SK-N-SH treated with all-trans-retinoic acid at 6 μM for 48 hours (cell line): ENCODE data around the gene PBX1.

Experiments
- ATAC-seq: fragments of 200-7000 bp; cut with Tn5 transposase; 3 replicates; pipeline ENCODE4 v1.9.1; 2020; ENCODE audit warnings: mild to moderate bottlenecking, moderate library complexity
- BACH2 ChIP-seq: fragments of 250-450 bp; sonication (Bioruptor Pico); IDR thresholded peaks from 2 replicates; pipeline ENCODE4 v1.9.0; 2021; ENCODE audit warnings: mild to moderate bottlenecking, borderline replicate concordance
- CSDC2 ChIP-seq: fragments of 250-450 bp; sonication (Bioruptor Pico); IDR thresholded peaks from 2 replicates; pipeline ENCODE4 v1.5.0; 2020; ENCODE audit warnings: mild to moderate bottlenecking, moderate library complexity
- ESRRG ChIP-seq: fragments of 250-450 bp; sonication (Bioruptor Pico); IDR thresholded peaks from 2 replicates; pipeline ENCODE4 v1.6.1; 2021; ENCODE audit warnings: mild to moderate bottlenecking
- GLIS3 ChIP-seq: fragments of 250-450 bp; sonication (Bioruptor Pico); IDR thresholded peaks from 2 replicates; pipeline ENCODE4 v1.5.0; 2020; ENCODE audit warnings: mild to moderate bottlenecking, moderate library complexity
- ISL1 ChIP-seq: fragments of 250-450 bp; sonication (Bioruptor Pico); IDR thresholded peaks from 2 replicates; pipeline ENCODE4 v2.1.2; 2022; ENCODE audit warnings: mild to moderate bottlenecking, moderate library complexity
- OSR1 ChIP-seq: fragments of 250-450 bp; sonication (Bioruptor Pico); IDR thresholded peaks from 2 replicates; pipeline ENCODE4 v1.8.0; 2022; ENCODE audit warnings: moderate library complexity, mild to moderate bottlenecking, inconsistent platforms
- PPARA ChIP-seq: fragments of 250-450 bp; sonication (Bioruptor Pico); IDR thresholded peaks from 2 replicates; pipeline ENCODE4 v1.5.0; 2020; ENCODE audit warnings: mild to moderate bottlenecking, borderline replicate concordance
- SNAI2 ChIP-seq: fragments of 250-450 bp; sonication (Bioruptor Pico); IDR thresholded peaks from 2 replicates; pipeline ENCODE4 v1.5.0; 2020; ENCODE audit warnings: mild to moderate bottlenecking, moderate library complexity
- TCF4 ChIP-seq: fragments of 250-450 bp; sonication (Bioruptor Pico); IDR thresholded peaks from 2 replicates; pipeline ENCODE4 v1.8.0; 2021; ENCODE audit warnings: mild to moderate bottlenecking, moderate library complexity, borderline replicate concordance
- TOX ChIP-seq: fragments of 250-450 bp; sonication (Bioruptor Pico); IDR thresholded peaks from 2 replicates; pipeline ENCODE4 v1.8.0; 2021; ENCODE audit warnings: mild to moderate bottlenecking, moderate library complexity, borderline replicate concordance
- ZC3H10 ChIP-seq: fragments of 250-450 bp; sonication (Bioruptor Pico); IDR thresholded peaks from 2 replicates; pipeline ENCODE4 v1.5.1; 2021; ENCODE audit warnings: mild to moderate bottlenecking, moderate library complexity
- ZFP3 ChIP-seq: fragments of 250-450 bp; sonication (Bioruptor Pico); IDR thresholded peaks from 2 replicates; pipeline ENCODE4 v1.5.0; 2020; ENCODE audit warnings: mild to moderate bottlenecking, moderate library complexity
- ZNF565 ChIP-seq: fragments of 450-650 bp; formaldehyde crosslinking; conservative IDR thresholded peaks from 2 replicates; pipeline ENCODE4 v1.5.0; 2020; ENCODE audit warnings: low read depth, mild to moderate bottlenecking, moderate library complexity
- ZNF70 ChIP-seq: fragments of 450-650 bp; formaldehyde crosslinking; IDR thresholded peaks from 2 replicates; pipeline ENCODE4 v1.5.0; 2020; ENCODE audit warnings: mild to moderate bottlenecking, moderate library complexity
- ZNF8 ChIP-seq: fragments of 450-650 bp; formaldehyde crosslinking; IDR thresholded peaks from 2 replicates; pipeline ENCODE4 v1.5.0; 2020; ENCODE audit warnings: mild to moderate bottlenecking, moderate library complexity
- TF ChIP-seq, protein P1 (sequence below): fragments of 250-450 bp; sonication (Bioruptor Pico); IDR thresholded peaks from 2 replicates; pipeline ENCODE4 v1.5.1; 2021; ENCODE audit warnings: mild to moderate bottlenecking, moderate library complexity
- TF ChIP-seq, protein P2 (sequence below): fragments of 250-450 bp; sonication (Bioruptor Pico); IDR thresholded peaks from 2 replicates; pipeline ENCODE4 v1.5.1; 2020; ENCODE audit warnings: low read depth, mild to moderate bottlenecking, moderate library complexity
- TF ChIP-seq, protein P3 (sequence below): fragments of 250-450 bp; sonication (Bioruptor Pico); IDR thresholded peaks from 2 replicates; pipeline ENCODE4 v1.5.0; 2020; ENCODE audit warnings: mild to moderate bottlenecking, moderate library complexity
- TF ChIP-seq, protein P4 (sequence below): fragments of 250-450 bp; sonication (Bioruptor Pico); IDR thresholded peaks from 2 replicates; pipeline ENCODE4 v1.8.0; 2020; ENCODE audit warnings: mild to moderate bottlenecking, moderate library complexity, borderline replicate concordance
- TF ChIP-seq, protein P5 (sequence below): fragments of 250-450 bp; sonication (Bioruptor Pico); IDR thresholded peaks from 2 replicates; pipeline ENCODE4 v1.8.0; 2021; ENCODE audit warnings: low read depth, mild to moderate bottlenecking, moderate library complexity, borderline replicate concordance

The PBX1 gene

DNA sequence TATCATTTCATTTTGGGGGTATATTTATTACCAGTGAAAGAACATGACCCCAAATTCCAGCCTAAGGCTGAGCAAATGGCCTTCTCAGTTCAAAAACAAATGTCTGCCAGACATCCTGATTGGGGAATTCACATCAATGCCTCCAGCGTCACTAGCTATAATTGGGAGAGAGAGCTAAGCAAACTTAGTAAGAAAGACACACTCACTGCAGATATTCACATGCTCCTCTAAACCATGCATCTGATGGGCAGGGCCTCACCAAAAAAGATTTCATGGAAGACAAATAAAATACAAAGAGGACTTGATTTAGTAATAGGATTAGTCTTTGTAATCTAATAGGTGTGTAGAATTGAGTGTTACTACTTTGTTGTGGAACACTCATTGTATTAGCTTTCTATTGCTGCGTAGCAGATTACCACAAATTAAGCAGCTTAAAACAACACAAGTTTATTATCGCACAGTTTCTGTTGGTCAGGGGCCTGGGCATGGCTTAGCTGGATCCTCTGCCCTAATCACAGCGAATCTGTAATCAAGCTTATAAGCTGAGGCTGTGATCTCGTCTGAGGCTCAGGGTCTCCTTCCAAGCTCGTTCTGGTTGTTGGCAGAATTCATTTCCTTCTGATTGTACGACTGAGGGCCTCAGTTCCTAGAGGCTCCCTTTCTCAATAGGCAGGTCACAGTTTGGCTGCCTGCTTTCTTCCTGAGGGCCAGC lies 243.0 kb downstream of the PBX1 start:
- no peak for ATAC-seq
- no peak for TF ChIP-seq GLIS3 (CRISPR knock-in tag)
- TF ChIP-seq ZNF565 (CRISPR knock-in tag): no peak
- TF ChIP-seq SNAI2: no peak
- TF ChIP-seq PPARA (CRISPR knock-in tag): no peak
- TF ChIP-seq TCF4: no peak
- TF ChIP-seq ZFP3 (CRISPR knock-in tag): no peak

DNA sequence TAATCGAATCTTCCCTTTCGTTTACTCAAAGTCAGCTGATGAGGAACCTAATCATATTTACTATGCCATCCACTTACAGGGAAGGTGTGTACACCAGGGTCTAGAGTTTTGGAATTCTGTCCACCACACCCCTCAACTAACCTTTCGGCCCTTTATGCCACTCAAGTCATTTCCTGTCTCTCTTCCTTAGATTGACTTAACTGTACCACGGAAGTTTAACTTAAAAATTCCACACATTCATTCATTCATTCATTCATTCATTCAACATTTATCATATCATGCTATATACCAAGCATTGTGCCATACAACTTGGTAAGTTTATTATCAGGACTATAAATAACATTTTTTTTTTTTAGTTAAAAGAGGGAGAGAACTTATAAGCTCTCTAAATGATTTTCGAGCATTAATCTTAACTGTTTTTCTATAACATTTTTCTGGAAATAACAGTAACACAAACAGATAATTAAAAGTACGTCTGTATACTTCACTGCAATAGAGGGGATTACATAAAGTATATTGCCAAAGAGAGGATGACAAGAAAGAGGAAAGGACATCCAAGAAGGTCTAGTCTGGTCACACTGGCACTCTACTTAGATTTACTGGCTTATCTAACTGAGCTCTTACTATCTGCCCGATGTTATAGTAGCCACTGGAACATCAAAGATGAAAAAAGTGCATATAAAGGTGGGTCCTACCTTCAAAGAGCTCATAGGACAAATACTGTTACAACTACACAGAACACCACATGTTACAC lies 243.7 kb downstream of the PBX1 start:
- ATAC-seq: no peak
- TF ChIP-seq, protein P1, sequence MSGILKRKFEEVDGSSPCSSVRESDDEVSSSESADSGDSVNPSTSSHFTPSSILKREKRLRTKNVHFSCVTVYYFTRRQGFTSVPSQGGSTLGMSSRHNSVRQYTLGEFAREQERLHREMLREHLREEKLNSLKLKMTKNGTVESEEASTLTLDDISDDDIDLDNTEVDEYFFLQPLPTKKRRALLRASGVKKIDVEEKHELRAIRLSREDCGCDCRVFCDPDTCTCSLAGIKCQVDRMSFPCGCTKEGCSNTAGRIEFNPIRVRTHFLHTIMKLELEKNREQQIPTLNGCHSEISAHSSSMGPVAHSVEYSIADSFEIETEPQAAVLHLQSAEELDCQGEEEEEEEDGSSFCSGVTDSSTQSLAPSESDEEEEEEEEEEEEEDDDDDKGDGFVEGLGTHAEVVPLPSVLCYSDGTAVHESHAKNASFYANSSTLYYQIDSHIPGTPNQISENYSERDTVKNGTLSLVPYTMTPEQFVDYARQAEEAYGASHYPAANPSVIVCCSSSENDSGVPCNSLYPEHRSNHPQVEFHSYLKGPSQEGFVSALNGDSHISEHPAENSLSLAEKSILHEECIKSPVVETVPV (CRISPR knock-in tag): no peak
- TF ChIP-seq ZNF565 (CRISPR knock-in tag): no peak

DNA sequence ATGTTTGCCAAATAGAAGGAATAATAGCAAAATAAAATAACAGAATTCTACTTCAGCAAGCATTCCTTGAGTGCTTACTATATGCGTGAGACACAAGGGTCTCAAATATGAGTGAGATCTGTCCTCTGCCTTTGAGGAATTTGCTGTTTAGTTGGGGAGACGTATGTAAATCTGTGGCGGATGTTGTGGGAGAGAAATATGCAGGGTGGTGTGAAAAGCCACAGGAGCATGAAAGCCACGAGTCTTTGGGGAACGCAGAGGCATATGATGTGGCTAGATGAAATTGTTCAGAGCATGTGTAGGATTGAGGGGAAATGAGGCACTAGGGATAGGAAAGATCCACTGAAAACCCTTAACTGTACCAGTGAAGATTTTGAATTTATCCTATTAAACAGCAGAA lies 244.4 kb downstream of the PBX1 start:
- TF ChIP-seq ISL1 (CRISPR knock-in tag) (no peak), TOX (CRISPR knock-in tag) (no peak), SNAI2 (no peak), CSDC2 (CRISPR knock-in tag) (no peak), ZNF8 (CRISPR knock-in tag) (no peak), PPARA (CRISPR knock-in tag) (no peak), BACH2 (CRISPR knock-in tag) (no peak), ZC3H10 (CRISPR knock-in tag) (no peak), ZNF70 (CRISPR knock-in tag) (no peak), OSR1 (no peak), TCF4 (no peak), ESRRG (CRISPR knock-in tag) (no peak), ZFP3 (CRISPR knock-in tag) (no peak)
- TF ChIP-seq, protein P2, sequence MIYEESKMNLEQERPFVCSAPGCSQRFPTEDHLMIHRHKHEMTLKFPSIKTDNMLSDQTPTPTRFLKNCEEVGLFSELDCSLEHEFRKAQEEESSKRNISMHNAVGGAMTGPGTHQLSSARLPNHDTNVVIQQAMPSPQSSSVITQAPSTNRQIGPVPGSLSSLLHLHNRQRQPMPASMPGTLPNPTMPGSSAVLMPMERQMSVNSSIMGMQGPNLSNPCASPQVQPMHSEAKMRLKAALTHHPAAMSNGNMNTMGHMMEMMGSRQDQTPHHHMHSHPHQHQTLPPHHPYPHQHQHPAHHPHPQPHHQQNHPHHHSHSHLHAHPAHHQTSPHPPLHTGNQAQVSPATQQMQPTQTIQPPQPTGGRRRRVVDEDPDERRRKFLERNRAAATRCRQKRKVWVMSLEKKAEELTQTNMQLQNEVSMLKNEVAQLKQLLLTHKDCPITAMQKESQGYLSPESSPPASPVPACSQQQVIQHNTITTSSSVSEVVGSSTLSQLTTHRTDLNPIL: no peak
- TF ChIP-seq, protein P3, sequence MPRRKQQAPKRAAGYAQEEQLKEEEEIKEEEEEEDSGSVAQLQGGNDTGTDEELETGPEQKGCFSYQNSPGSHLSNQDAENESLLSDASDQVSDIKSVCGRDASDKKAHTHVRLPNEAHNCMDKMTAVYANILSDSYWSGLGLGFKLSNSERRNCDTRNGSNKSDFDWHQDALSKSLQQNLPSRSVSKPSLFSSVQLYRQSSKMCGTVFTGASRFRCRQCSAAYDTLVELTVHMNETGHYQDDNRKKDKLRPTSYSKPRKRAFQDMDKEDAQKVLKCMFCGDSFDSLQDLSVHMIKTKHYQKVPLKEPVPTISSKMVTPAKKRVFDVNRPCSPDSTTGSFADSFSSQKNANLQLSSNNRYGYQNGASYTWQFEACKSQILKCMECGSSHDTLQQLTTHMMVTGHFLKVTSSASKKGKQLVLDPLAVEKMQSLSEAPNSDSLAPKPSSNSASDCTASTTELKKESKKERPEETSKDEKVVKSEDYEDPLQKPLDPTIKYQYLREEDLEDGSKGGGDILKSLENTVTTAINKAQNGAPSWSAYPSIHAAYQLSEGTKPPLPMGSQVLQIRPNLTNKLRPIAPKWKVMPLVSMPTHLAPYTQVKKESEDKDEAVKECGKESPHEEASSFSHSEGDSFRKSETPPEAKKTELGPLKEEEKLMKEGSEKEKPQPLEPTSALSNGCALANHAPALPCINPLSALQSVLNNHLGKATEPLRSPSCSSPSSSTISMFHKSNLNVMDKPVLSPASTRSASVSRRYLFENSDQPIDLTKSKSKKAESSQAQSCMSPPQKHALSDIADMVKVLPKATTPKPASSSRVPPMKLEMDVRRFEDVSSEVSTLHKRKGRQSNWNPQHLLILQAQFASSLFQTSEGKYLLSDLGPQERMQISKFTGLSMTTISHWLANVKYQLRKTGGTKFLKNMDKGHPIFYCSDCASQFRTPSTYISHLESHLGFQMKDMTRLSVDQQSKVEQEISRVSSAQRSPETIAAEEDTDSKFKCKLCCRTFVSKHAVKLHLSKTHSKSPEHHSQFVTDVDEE (CRISPR knock-in tag): no peak
- TF ChIP-seq, protein P4, sequence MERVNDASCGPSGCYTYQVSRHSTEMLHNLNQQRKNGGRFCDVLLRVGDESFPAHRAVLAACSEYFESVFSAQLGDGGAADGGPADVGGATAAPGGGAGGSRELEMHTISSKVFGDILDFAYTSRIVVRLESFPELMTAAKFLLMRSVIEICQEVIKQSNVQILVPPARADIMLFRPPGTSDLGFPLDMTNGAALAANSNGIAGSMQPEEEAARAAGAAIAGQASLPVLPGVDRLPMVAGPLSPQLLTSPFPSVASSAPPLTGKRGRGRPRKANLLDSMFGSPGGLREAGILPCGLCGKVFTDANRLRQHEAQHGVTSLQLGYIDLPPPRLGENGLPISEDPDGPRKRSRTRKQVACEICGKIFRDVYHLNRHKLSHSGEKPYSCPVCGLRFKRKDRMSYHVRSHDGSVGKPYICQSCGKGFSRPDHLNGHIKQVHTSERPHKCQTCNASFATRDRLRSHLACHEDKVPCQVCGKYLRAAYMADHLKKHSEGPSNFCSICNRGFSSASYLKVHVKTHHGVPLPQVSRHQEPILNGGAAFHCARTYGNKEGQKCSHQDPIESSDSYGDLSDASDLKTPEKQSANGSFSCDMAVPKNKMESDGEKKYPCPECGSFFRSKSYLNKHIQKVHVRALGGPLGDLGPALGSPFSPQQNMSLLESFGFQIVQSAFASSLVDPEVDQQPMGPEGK (CRISPR knock-in tag): no peak
- TF ChIP-seq, protein P5, sequence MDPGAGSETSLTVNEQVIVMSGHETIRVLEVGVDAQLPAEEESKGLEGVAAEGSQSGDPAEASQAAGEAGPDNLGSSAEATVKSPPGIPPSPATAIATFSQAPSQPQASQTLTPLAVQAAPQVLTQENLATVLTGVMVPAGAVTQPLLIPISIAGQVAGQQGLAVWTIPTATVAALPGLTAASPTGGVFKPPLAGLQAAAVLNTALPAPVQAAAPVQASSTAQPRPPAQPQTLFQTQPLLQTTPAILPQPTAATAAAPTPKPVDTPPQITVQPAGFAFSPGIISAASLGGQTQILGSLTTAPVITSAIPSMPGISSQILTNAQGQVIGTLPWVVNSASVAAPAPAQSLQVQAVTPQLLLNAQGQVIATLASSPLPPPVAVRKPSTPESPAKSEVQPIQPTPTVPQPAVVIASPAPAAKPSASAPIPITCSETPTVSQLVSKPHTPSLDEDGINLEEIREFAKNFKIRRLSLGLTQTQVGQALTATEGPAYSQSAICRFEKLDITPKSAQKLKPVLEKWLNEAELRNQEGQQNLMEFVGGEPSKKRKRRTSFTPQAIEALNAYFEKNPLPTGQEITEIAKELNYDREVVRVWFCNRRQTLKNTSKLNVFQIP: no peak
- TF ChIP-seq, protein P1 (CRISPR knock-in tag): no peak
- ATAC-seq: no peak
